G401 (cell line): ENCODE measurements around the gene MREG. TPM values are rescaled to one million over a fixed set of nuclear protein-coding genes. Genes with fewer than 3 reads are reported as not detected.

ENCODE experiments used
- DNase-seq: peaks from one replicate; pipeline ENCODE4 v3.0.0-alpha.2; 2015; ENCODE audit warnings: low spot score
- in situ Hi-C: cut with HindIII; loops from 2 replicates; pipeline ENCODE4 v1.10.0; 2016; ENCODE audit warnings: low sequenced_read_pairs, mixed read lengths
- total RNA-seq: library from RNA; depleted of rRNA; stranded (reverse); fragments of >200 nt; shearing (Covaris generic); gene quantifications from 2 replicates; pipeline ENCODE4 v1.2.3, GENCODE V29; 2014; rRNA removed

The MREG gene, protein sequence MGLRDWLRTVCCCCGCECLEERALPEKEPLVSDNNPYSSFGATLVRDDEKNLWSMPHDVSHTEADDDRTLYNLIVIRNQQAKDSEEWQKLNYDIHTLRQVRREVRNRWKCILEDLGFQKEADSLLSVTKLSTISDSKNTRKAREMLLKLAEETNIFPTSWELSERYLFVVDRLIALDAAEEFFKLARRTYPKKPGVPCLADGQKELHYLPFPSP
- 4.0 and 4.2 TPM in 2 replicates for total RNA-seq

- peak; percentile 84 for DNase-seq
Measured at GRCh38 chr2:216013080-216013909, at the start of gene MREG. Gene MREG (minus strand): TSS chr2:216013551. CDS start chr2:216013327, 224 bp downstream.

DNA sequence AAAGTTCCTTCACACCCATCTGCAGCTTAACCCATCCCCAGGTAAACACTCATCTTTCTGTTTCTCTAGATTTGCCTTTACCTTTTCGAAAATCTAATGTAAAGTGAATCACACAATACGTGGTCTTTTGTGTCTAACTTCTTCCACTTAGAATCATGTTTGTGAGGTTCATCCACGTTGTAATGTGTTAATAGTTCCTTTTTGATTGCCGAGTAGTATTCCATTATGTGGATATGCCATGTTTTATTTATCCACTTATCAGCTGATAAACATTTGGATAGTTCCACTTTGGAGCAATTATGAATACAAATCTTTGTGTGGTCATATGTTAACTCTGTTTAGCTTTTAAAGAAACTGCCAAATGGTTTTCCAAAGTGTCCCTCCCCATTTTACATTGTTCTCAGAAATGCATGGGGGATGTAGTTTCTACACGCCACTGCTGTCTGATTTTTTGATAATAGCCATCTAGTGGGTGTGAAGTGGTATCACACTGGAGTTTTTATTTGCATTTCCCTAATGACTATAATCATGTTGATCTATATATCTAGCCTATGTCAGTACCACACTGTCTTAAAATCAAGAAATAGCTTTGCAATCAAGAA, 46.0 kb upstream of the MREG start:
- no peak for DNase-seq
- in situ Hi-C loops = no loop called here

More at GRCh38 chr2:216013080-216013909, at the start of gene MREG:
- in situ Hi-C loops = no loop called here

- no peak for DNase-seq
- in situ Hi-C loops = no loop called here
Measured at GRCh38 chr2:216057688-216058193, 44.4 kb upstream of the MREG start.

- in situ Hi-C loops = no loop called here
- no peak for DNase-seq
Measured at GRCh38 chr2:216056739-216057138, 43.4 kb upstream of the MREG start.

GRCh38 chr2:216055680-216056079, 42.3 kb upstream of the MREG start:
- in situ Hi-C loops = no loop called here

GRCh38 chr2:216052420-216052819, 39.1 kb upstream of the MREG start:
- in situ Hi-C loops = no loop called here
- DNase-seq = no peak

More at GRCh38 chr2:216055680-216056079, 42.3 kb upstream of the MREG start:
- no peak for DNase-seq

GRCh38 chr2:216051350-216051749, 38.0 kb upstream of the MREG start:
- in situ Hi-C loops = no loop called here
- DNase-seq = no peak

DNA sequence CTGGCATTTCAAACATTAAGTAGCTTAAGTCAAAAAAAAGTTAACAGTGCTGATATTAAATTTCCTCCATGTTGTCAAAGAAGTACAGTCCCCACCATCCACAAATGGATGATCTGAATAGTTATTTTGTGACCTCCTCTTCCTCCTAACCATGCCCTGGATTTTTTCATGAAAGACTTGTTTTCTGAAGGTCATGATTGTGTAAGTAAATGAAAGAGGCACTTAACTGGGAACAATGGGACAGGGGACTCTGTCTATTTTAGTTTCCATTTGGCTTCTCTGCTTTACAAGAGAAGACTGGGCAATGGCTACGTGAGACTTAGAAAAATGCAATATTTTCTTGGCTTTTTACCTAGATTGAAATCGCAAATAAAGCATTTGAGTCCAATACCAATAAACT, 36.1 kb upstream of the MREG start:
- no peak for DNase-seq
- in situ Hi-C loops = no loop called here

DNA sequence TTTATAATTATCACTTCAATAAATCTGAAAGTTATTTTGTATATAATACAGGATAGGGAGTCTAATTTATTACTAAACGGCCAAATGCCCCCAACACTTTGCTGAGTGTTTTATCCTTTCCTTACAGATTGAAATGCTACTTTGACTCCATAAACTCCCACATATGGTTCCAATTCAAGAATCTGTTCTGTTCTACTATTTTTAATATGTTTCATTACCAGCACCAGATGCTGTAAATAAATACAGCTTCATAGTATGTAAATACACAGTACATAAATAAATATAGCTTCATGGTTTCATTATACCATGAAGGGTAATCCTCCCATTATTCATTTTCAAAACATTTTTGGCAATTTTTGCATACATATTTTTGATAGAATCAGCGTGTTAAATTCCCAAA, 34.0 kb upstream of the MREG start:
- DNase-seq = no peak
- in situ Hi-C loops = no loop called here

DNA sequence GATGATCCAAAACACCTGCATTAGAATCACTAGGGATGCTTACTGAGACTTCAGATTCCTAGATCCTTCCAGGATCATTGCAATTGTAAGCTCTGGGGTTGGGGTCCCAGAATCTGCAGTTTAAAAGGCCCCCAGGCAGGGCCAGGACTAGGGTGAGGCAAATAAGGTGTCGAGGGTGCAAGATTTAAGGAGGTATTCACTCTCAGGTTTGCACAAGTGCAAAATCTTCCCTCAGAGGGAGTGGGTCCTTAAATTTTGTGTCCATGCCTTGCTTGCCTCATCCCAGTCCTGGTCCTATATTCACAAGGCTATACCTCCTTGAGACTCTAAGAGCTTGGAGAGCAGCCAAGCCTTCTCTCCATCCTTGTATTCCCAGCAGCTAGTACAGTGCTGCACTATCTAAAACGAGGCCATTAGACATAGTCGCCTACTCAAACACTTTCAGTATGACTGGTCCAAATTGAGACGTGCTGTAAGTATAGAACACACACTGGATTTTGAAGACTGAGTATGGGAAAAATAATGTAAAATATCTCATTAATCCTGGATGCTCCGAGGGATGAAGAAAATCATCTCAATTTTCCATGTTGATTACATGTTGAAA, 31.6 kb upstream of the MREG start:
- DNase-seq = no peak
- in situ Hi-C loops = no loop called here

DNA sequence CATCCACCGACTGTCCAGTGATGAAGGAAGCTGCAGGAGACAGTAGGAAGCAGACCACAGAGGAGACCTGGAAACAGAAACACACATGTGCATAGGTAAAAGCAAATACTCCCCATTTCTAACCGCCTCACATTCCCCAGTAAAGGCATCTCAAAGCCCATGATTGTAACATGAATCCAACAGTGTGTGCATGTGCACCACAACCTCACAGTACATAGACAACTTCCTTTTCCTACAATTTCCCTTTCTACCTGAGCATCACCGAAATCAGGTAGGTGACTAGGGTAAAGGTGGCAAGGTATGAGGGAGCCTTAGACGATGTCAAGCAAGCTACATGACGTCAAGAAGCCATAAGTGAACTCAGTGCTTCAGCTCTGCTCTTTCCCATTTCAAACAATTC, 30.6 kb upstream of the MREG start:
- DNase-seq = no peak
- in situ Hi-C loops = no loop called here

DNA sequence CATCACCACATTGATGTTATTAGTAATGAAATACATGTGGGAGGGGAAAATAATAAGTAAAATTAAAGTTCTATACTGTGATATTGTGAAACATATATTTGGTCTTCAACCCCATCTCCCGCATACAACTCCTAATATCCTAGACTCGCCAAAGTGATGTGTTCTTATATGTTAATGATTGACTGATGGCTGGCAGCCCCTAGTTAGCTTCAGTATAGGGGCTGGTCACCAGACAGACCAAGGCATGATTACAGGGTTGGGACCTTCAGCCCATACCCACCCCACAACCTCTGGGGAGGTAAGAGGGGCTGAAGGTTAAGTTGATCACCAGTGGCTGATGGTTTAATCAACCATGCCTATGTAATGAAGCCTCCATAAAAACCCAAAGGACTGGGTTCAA, 28.1 kb upstream of the MREG start:
- in situ Hi-C loops = no loop called here
- DNase-seq = no peak

DNA sequence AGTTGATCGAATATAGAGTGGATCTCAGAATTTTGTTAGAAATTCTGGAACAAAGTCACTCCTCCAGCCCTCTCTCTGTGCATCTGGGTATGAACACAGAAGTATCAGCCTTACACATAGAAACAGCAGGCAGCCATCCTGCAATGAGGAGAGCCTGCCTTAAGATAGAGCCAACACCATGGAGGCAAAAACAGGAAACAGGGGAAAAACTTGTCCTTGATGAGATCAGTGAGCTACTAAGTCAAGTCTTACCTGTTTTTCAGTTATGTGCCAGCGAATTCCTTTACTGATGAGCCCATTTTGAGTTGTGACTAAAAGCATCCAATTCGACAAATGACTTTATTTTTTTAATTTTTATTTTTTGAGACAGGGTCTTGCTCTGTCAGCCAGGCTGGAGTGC, 26.6 kb upstream of the MREG start:
- in situ Hi-C loops = no loop called here
- no peak for DNase-seq

DNA sequence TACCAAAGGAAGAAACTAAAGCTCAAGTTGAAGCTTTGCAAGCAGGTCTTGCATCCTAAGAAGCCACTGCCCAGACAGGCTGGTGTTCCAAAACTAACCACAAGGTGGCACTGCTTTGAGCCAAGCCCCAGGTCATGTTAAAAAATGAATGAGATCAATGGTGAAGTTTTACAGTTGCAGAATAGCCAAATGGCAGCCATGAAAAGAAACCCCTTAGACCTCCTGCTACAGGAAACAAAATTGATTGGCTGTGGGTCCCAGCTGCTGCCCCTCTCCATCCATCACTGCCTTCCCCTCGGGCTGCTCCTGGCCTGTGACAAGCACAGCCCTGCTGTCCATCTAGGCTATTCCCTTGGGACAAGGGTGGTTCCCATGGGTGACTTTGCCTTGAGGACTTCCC, 20.7 kb upstream of the MREG start:
- DNase-seq = peak; percentile 74
- in situ Hi-C loops = no loop called here

GRCh38 chr2:216033403-216033802, 20.1 kb upstream of the MREG start:
- no peak for DNase-seq
- in situ Hi-C loops = no loop called here

- in situ Hi-C loops = no loop called here
- DNase-seq = no peak
Measured at GRCh38 chr2:216031960-216032689, 18.8 kb upstream of the MREG start.

DNA sequence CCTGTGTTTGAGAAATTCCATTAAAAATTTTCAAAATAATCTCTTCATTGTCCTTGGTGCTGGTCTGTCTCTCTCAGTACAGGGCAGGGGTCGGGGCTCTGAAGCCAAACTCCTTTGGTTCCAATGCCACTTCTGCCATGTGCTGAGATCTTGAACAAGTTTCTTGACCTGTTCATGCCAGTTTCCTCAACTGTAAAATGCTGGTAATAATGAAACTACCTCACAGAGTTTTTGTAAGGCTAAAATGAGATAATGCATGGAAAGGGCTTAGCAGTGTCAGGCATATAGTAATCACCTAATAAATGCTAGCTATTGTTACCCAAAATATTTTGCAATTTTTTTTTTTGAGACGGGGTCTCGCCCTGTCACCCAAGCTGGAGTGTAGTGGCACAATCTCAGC, 16.9 kb upstream of the MREG start:
- no peak for DNase-seq
- in situ Hi-C loops = no loop called here

GRCh38 chr2:216029416-216030129, 16.2 kb upstream of the MREG start:
- DNase-seq = no peak
- in situ Hi-C loops = no loop called here
